ENCODE measurements around the gene ZMYND8. TPM values are rescaled to one million over a fixed set of nuclear protein-coding genes. Genes with fewer than 3 reads are reported as not detected.

The ZMYND8 gene
- total RNA-seq, 1 experiment from 2014 or later: 50.7 TPM

DNA sequence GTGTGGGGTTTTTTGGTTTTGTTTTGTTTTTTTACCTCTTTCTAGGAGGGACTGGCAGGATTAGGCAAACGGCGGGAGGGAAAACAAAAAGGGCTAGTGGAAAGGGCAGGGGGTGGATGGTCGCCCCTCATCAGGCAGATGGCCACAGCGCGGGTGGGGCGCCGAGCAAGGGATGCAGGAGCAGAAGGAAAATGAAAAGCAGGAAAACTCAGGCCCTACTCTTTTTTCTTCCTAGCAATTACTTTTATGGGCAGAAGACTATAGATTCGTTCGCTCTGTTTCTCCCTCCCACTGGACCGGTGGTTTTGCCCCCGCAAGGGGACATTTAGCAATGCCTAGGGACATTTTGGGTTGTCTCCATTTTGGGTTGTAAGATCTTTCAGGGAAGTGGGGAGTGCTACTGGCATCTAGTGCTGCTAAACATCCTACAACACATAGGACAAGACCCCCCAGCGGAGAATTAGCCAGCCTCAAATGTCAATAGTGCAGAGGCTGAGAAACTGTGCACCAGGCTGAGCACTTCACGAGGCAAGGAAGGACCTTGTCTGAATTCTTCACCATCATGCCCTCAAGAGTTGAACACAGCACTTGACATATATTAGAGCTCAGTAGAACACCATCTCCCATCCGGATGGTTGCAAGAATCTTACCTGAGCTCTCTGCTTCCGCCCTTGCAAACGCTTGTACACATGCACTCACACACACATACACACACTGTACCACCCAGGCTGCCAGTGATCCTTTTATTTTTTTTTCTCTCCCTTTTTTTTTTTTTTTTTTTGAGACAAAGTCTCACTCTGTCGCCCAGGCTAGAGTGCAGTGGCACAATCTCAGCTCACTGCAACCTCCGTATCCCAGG, 4.8 kb upstream of the ZMYND8 start:
- Histone ChIP-seq H3K4me3 (ENCODE audit: low read depth in 2 of 2, low read length in 2 of 2) (peak overlapping the region; percentile 11 to 13), H3K27ac (ENCODE audit: low read length) (peak overlapping the region; percentile 100), H3K27me3 (ENCODE audit: control insufficient read depth, insufficient read depth, low read length) (no peaks in the 10 kb centered on the region), H3K36me3 (ENCODE audit: control insufficient read depth, insufficient read depth, low read length) (no peaks in the 10 kb centered on the region), H3K9me3 (ENCODE audit: control insufficient read depth, insufficient read depth, low read depth, low read length) (no peaks in the 10 kb centered on the region), H3K4me1 (ENCODE audit: control insufficient read depth, insufficient read depth, low read length) (peaks cover 66% of the 10 kb centered on the region)
- intact Hi-C loops (cut with micrococcal nuclease; ENCODE audit: unreplicated experiment) (no loop called here), in situ Hi-C loops (cut with HindIII; ENCODE audit: low pct_unique_long_range_greater_than_20kb, low sequenced_read_pairs) (no loop called here)
- ChIA-PET POLR2A (interaction anchor here (0.6 to 0.8 kb wide), 2 partner anchors 15 to 58 kb away, joined by 5 to 8 read pairs; no protein-coding TSS in a partner anchor), CTCF (interaction anchor here (0.6 to 1.2 kb wide), 3 partner anchors 18 to 88 kb away, joined by 3 to 6 read pairs (median 4); no protein-coding TSS in a partner anchor)
- DNase-seq (ENCODE audit: low read depth, low spot score): no peak
- TF ChIP-seq TCF7L2 (IDR thresholded peaks at IDR 0.05; ENCODE audit: low read depth, low read length) (no peak), POLR2AphosphoS5 (IDR thresholded peaks at IDR 0.05; ENCODE audit: low read depth, low read length) (no peak), SIN3A (IDR thresholded peaks at IDR 0.05; ENCODE audit: borderline replicate concordance, insufficient read depth, low read depth, low read length) (no peak)
- TF ChIP-seq, protein P1, sequence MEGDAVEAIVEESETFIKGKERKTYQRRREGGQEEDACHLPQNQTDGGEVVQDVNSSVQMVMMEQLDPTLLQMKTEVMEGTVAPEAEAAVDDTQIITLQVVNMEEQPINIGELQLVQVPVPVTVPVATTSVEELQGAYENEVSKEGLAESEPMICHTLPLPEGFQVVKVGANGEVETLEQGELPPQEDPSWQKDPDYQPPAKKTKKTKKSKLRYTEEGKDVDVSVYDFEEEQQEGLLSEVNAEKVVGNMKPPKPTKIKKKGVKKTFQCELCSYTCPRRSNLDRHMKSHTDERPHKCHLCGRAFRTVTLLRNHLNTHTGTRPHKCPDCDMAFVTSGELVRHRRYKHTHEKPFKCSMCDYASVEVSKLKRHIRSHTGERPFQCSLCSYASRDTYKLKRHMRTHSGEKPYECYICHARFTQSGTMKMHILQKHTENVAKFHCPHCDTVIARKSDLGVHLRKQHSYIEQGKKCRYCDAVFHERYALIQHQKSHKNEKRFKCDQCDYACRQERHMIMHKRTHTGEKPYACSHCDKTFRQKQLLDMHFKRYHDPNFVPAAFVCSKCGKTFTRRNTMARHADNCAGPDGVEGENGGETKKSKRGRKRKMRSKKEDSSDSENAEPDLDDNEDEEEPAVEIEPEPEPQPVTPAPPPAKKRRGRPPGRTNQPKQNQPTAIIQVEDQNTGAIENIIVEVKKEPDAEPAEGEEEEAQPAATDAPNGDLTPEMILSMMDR (IDR thresholded peaks at IDR 0.05): no peak
- TF ChIP-seq, protein P2, sequence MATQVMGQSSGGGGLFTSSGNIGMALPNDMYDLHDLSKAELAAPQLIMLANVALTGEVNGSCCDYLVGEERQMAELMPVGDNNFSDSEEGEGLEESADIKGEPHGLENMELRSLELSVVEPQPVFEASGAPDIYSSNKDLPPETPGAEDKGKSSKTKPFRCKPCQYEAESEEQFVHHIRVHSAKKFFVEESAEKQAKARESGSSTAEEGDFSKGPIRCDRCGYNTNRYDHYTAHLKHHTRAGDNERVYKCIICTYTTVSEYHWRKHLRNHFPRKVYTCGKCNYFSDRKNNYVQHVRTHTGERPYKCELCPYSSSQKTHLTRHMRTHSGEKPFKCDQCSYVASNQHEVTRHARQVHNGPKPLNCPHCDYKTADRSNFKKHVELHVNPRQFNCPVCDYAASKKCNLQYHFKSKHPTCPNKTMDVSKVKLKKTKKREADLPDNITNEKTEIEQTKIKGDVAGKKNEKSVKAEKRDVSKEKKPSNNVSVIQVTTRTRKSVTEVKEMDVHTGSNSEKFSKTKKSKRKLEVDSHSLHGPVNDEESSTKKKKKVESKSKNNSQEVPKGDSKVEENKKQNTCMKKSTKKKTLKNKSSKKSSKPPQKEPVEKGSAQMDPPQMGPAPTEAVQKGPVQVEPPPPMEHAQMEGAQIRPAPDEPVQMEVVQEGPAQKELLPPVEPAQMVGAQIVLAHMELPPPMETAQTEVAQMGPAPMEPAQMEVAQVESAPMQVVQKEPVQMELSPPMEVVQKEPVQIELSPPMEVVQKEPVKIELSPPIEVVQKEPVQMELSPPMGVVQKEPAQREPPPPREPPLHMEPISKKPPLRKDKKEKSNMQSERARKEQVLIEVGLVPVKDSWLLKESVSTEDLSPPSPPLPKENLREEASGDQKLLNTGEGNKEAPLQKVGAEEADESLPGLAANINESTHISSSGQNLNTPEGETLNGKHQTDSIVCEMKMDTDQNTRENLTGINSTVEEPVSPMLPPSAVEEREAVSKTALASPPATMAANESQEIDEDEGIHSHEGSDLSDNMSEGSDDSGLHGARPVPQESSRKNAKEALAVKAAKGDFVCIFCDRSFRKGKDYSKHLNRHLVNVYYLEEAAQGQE (IDR thresholded peaks at IDR 0.05; ENCODE audit: insufficient read depth in 1 of 2, low read depth in 2 of 2, low read length in 1 of 2): no peak
- ATAC-seq: no peak
- TSS peak; percentile 88 for BruUV-seq (replicated peaks)

DNA sequence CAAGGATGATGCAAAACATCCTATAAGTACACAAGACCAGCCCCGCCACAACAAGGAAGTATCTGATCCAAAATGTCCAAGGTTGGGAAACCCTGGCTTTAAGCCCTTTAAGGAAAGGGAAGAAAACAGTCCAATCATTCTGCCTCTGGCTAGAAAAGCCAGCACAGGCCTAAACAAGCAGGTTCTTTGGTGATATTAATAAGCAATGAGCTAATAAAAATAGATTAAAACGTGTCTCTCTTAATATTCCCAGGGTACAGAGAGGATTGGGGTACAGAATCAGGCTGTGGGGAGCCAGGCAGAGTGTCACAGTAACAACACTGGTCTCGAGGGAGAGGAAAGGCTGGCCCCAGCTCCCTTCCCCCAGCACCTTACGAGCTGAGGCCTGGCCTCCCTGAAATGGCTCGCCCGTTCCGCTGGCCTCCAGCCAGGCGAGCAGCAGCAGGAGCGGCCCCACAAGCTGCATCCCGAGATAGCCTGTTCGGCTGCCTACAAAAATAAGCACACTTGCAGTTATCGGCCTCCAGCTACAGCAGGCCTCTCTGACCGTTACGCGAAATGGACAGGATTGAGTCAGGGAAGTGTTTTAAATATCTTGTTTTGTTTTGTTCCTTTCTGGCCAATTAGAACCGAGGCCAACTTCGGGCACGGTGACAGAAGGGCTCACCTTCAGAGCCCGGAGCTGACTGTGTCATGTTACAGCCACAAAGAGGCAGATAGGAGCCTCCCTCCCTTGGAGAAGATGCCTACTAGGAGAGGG, 4.0 kb upstream of the ZMYND8 start:
- Histone ChIP-seq H3K36me3 (ENCODE audit: control insufficient read depth, insufficient read depth, low read length) (no peaks in the 10 kb centered on the region), H3K9me3 (ENCODE audit: control insufficient read depth, insufficient read depth, low read depth, low read length) (no peaks in the 10 kb centered on the region), H3K27me3 (ENCODE audit: control insufficient read depth, insufficient read depth, low read length) (no peaks in the 10 kb centered on the region), H3K4me3 (ENCODE audit: low read depth in 2 of 2, low read length in 2 of 2) (peak overlapping the region; percentile 11 to 13), H3K4me1 (ENCODE audit: control insufficient read depth, insufficient read depth, low read length) (peaks cover 74% of the 10 kb centered on the region), H3K27ac (ENCODE audit: low read length) (peak overlapping the region; percentile 100)
- POLR2A ChIA-PET: no interaction called here
- in situ Hi-C loops (cut with HindIII; ENCODE audit: low pct_unique_long_range_greater_than_20kb, low sequenced_read_pairs) (no loop called here), intact Hi-C loops (cut with micrococcal nuclease; ENCODE audit: unreplicated experiment) (no loop called here)
- DNase-seq (ENCODE audit: low read depth, low spot score) (no peak), ATAC-seq (peak; percentile 64)
- CTCF ChIA-PET: interaction anchor here (0.6 to 1.2 kb wide), 2 partner anchors 24 to 39 kb away, joined by 6 to 8 read pairs; no protein-coding TSS in a partner anchor
- no TSS peak for BruUV-seq (replicated peaks)
- TF ChIP-seq SIN3A (IDR thresholded peaks at IDR 0.05; ENCODE audit: borderline replicate concordance, insufficient read depth, low read depth, low read length): 0 out of 2 replicates have a peak, but pooled peaks have one; percentile 34
- TF ChIP-seq, protein P1 (IDR thresholded peaks at IDR 0.05): no peak
- TF ChIP-seq, protein P2 (IDR thresholded peaks at IDR 0.05; ENCODE audit: insufficient read depth in 1 of 2, low read depth in 2 of 2, low read length in 1 of 2): 0 out of 4 replicates have a peak, but pooled peaks have one; percentile 23 to 27
- TF ChIP-seq TCF7L2 (IDR thresholded peaks at IDR 0.05; ENCODE audit: low read depth, low read length): peak; percentile 63
- TF ChIP-seq POLR2AphosphoS5 (IDR thresholded peaks at IDR 0.05; ENCODE audit: low read depth, low read length): peak; percentile 95

Data from Panc1 (cell line).